Neural progenitor cell (in vitro differentiated cells): ENCODE measurements around the gene TNNI2. TPM values are rescaled to one million over a fixed set of nuclear protein-coding genes. Genes with fewer than 3 reads are reported as not detected.

Experiments
- DNase-seq: peaks from one replicate; pipeline ENCODE4 v3.0.0-alpha.2; 2016; ENCODE audit warnings: low spot score
- H2AFZ ChIP-seq: fragments of 200-600 bp; sonication (generic); replicated peaks from 2 replicates; pipeline ENCODE4 v1.6.1; 2016; ENCODE audit warnings: antibody characterized with exemption
- H3F3A ChIP-seq: fragments of 200-600 bp; sonication (generic); 2 replicates; pipeline ENCODE4 v1.6.1; 2016; ENCODE audit warnings: antibody characterized with exemption, low read depth
- H3K27ac ChIP-seq: fragments of 200-600 bp; sonication (generic); 2 replicates; pipeline ENCODE4 v1.5.1; 2016; ENCODE audit warnings: mild to moderate bottlenecking
- H3K27me3 ChIP-seq: fragments of 200-600 bp; sonication (generic); 2 replicates; pipeline ENCODE4 v1.6.1; 2016; ENCODE audit warnings: mild to moderate bottlenecking, moderate library complexity
- H3K36me3 ChIP-seq: fragments of 200-600 bp; sonication (generic); 2 replicates; pipeline ENCODE4 v1.5.1; 2016
- H3K4me1 ChIP-seq: fragments of 200-600 bp; sonication (generic); 2 replicates; pipeline ENCODE4 v1.6.1; 2016; ENCODE audit warnings: mixed run types
- H3K4me2 ChIP-seq: fragments of 200-600 bp; sonication (generic); 2 replicates; pipeline ENCODE4 v1.6.1; 2016
- H3K4me3 ChIP-seq: fragments of 200-600 bp; sonication (generic); 2 replicates; pipeline ENCODE4 v1.5.1; 2016
- H3K79me2 ChIP-seq: fragments of 200-600 bp; sonication (generic); 2 replicates; pipeline ENCODE4 v1.6.1; 2016; ENCODE audit warnings: low read depth
- H3K9ac ChIP-seq: fragments of 200-600 bp; sonication (generic); 2 replicates; pipeline ENCODE4 v1.6.1; 2016
- H3K9me3 ChIP-seq: fragments of 200-600 bp; sonication (generic); 2 replicates; pipeline ENCODE4 v1.5.1; 2016; ENCODE audit warnings: low read depth
- H4K20me1 ChIP-seq: fragments of 200-600 bp; sonication (generic); 2 replicates; pipeline ENCODE4 v1.6.1; 2016; ENCODE audit warnings: low read depth
- H3K27ac Mint-ChIP-seq: 3 replicates; pipeline ENCODE4 v1.8.0; 2021; ENCODE audit warnings: mixed read lengths
- H3K27me3 Mint-ChIP-seq: 2 replicates; pipeline ENCODE4 v1.8.0; 2022; ENCODE audit warnings: low read depth, mild to moderate bottlenecking, inconsistent platforms, moderate library complexity, mixed read lengths; ENCODE audit not compliant: insufficient read depth
- H3K36me3 Mint-ChIP-seq: 3 replicates; pipeline ENCODE4 v1.8.0; 2021; ENCODE audit warnings: mixed read lengths
- H3K4me1 Mint-ChIP-seq: 3 replicates; pipeline ENCODE4 v1.8.0; 2021; ENCODE audit warnings: mixed read lengths
- H3K4me3 Mint-ChIP-seq: 3 replicates; pipeline ENCODE4 v1.8.0; 2021; ENCODE audit warnings: mild to moderate bottlenecking, moderate library complexity, mixed read lengths
- H3K9me3 Mint-ChIP-seq: 3 replicates; pipeline ENCODE4 v1.8.0; 2020; ENCODE audit warnings: mixed read lengths
- EZH2 ChIP-seq: fragments of 200-600 bp; sonication (generic); IDR thresholded peaks from 2 replicates; pipeline ENCODE4 v1.6.1; 2017; ENCODE audit warnings: antibody characterized with exemption, mild to moderate bottlenecking, moderate library complexity
- EZH2phosphoT487 ChIP-seq: fragments of 200-600 bp; sonication (generic); IDR thresholded peaks from 2 replicates; pipeline ENCODE4 v1.6.1; 2017; ENCODE audit warnings: antibody characterized with exemption
- total RNA-seq: library from RNA; depleted of rRNA; stranded (reverse); fragments of >200 nt; gene quantifications from 2 replicates; pipeline ENCODE4 v1.2.3, GENCODE V29; 2015; ENCODE audit warnings: low replicate concordance
- TF ChIP-seq, protein P1 (sequence below): fragments of 200-600 bp; sonication (generic); IDR thresholded peaks from 2 replicates; pipeline ENCODE4 v1.5.1; 2017; ENCODE audit warnings: antibody characterized with exemption, mild to moderate bottlenecking

Gene TNNI2
- total RNA-seq, 1 donor from 2014 or later, result 2.6 TPM

DNA sequence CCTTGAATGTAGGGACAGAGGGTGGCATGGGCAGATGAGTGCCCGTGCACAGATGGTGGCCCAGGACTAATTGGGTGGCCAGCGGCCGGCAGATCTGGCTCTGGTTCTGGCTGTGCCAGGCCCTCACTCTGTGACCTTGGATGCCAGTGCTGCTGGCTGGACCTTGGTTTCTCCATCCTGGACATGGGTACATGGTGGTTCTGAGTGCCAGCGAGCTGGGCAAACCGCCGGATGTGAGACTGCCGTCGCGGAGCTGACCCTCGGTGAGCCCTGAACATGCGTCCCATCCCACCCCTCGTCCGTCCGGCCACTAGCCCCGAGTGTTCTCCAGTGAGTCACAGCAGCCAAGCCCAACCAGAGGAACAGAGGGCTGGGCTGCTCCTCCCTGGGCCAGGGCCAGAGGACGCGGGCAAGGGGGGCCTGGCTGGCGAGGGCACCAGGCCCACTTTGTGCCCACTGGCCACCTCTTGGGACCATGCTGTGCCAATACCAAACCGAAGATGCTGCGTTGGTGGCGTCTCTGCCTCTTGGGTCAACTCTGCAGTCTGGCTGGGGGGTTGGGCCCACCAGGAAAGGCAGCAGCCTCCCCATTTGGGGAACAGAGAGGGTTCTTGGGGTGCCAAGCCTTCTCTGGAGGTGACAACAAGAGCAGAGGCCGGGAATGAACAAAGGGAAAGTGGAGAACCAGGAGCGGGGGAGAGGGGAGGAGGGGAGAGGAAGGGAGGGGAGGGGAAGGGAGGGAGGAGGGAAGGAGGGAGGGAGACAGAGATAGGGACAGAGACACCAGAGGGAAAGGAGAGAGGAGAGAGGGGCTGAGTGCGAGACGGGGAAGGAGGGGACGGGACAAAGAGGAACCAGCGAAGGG, 24.8 kb downstream of the TNNI2 start:
- H4K20me1 ChIP-seq, result no peaks in the 10 kb centered on the region
- peaks cover 19% of the 10 kb centered on the region for H3K4me1 ChIP-seq
- peaks cover 18% of the 10 kb centered on the region for H3K4me1 Mint-ChIP-seq
- peak; percentile 84 for DNase-seq
- no peaks in the 10 kb centered on the region for H3K9me3 Mint-ChIP-seq
- H2AFZ ChIP-seq, result no peak overlapping the region
- H3K27ac ChIP-seq, result no peak overlapping the region
- no peaks in the 10 kb centered on the region for H3K36me3 Mint-ChIP-seq
- TF ChIP-seq, protein P1, sequence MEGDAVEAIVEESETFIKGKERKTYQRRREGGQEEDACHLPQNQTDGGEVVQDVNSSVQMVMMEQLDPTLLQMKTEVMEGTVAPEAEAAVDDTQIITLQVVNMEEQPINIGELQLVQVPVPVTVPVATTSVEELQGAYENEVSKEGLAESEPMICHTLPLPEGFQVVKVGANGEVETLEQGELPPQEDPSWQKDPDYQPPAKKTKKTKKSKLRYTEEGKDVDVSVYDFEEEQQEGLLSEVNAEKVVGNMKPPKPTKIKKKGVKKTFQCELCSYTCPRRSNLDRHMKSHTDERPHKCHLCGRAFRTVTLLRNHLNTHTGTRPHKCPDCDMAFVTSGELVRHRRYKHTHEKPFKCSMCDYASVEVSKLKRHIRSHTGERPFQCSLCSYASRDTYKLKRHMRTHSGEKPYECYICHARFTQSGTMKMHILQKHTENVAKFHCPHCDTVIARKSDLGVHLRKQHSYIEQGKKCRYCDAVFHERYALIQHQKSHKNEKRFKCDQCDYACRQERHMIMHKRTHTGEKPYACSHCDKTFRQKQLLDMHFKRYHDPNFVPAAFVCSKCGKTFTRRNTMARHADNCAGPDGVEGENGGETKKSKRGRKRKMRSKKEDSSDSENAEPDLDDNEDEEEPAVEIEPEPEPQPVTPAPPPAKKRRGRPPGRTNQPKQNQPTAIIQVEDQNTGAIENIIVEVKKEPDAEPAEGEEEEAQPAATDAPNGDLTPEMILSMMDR, result no peak
- TF ChIP-seq EZH2 (no peak), EZH2phosphoT487 (no peak)
- H3K9ac ChIP-seq, result no peak overlapping the region
- H3K36me3 ChIP-seq, result no peaks in the 10 kb centered on the region
- H3K79me2 ChIP-seq, result no peaks in the 10 kb centered on the region
- peak overlapping the region; percentile 84 for H3K27ac Mint-ChIP-seq
- peaks cover 4% of the 10 kb centered on the region for H3K27me3 Mint-ChIP-seq
- no peaks in the 10 kb centered on the region for H3K9me3 ChIP-seq
- no peaks in the 10 kb centered on the region for H3F3A ChIP-seq
- no peak overlapping the region for H3K4me3 ChIP-seq
- H3K4me2 ChIP-seq, result peak overlapping the region; percentile 22
- no peak overlapping the region for H3K4me3 Mint-ChIP-seq
- H3K27me3 ChIP-seq, result peaks cover 14% of the 10 kb centered on the region

DNA sequence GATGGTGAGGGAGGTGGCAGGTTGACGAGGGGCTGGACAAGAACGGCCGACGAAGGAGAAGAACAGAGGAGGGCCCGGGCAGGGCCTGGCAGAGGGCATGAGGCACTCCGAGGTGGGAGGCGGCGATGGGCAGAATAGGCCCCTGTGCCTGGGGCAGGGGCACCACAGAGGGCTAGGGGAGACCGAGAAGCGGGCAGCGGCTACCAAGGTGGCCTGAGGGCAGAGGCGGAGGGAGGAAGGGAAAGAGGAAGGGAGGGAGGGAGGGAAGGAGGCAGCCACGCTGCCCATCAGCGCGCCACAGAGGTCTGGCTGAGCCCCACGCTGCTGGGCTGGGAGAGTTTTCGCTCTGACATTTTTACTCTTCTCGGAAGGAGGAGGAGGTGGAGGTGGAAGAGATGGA, 25.4 kb downstream of the TNNI2 start:
- H3F3A ChIP-seq, result no peaks in the 10 kb centered on the region
- TF ChIP-seq, protein P1, result no peak
- no peak for TF ChIP-seq EZH2phosphoT487
- TF ChIP-seq EZH2, result no peak
- H3K4me1 ChIP-seq, result peaks cover 15% of the 10 kb centered on the region
- H3K79me2 ChIP-seq, result no peaks in the 10 kb centered on the region
- Mint-ChIP-seq H3K27me3 (peaks cover 7% of the 10 kb centered on the region), H3K27ac (peak overlapping the region; percentile 84), H3K36me3 (no peaks in the 10 kb centered on the region), H3K9me3 (no peaks in the 10 kb centered on the region), H3K4me1 (peaks cover 22% of the 10 kb centered on the region), H3K4me3 (no peak overlapping the region)
- H3K27ac ChIP-seq, result no peak overlapping the region
- H3K9me3 ChIP-seq, result no peaks in the 10 kb centered on the region
- peaks cover 14% of the 10 kb centered on the region for H3K27me3 ChIP-seq
- no peak overlapping the region for H2AFZ ChIP-seq
- no peak for DNase-seq
- peak overlapping the region; percentile 22 for H3K4me2 ChIP-seq
- H3K9ac ChIP-seq, result no peak overlapping the region
- H4K20me1 ChIP-seq, result no peaks in the 10 kb centered on the region
- H3K36me3 ChIP-seq, result no peaks in the 10 kb centered on the region
- no peak overlapping the region for H3K4me3 ChIP-seq

- no peak for TF ChIP-seq EZH2
- TF ChIP-seq, protein P1, result no peak
- no peak for TF ChIP-seq EZH2phosphoT487
- Mint-ChIP-seq H3K27me3 (peaks cover 12% of the 10 kb centered on the region), H3K9me3 (no peaks in the 10 kb centered on the region), H3K4me3 (no peak overlapping the region), H3K4me1 (peaks cover 28% of the 10 kb centered on the region), H3K27ac (peak overlapping the region; percentile 37), H3K36me3 (no peaks in the 10 kb centered on the region)
- Histone ChIP-seq H3F3A (no peaks in the 10 kb centered on the region), H3K4me1 (peaks cover 15% of the 10 kb centered on the region), H3K27me3 (peaks cover 19% of the 10 kb centered on the region), H3K4me3 (no peak overlapping the region), H3K27ac (no peak overlapping the region), H3K79me2 (no peaks in the 10 kb centered on the region), H3K4me2 (peak overlapping the region; percentile 22), H4K20me1 (no peaks in the 10 kb centered on the region), H3K9me3 (no peaks in the 10 kb centered on the region), H3K36me3 (no peaks in the 10 kb centered on the region), H2AFZ (no peak overlapping the region), H3K9ac (no peak overlapping the region)
- DNase-seq, result peak; percentile 36
These were observed 26.3 kb downstream of the TNNI2 start for GRCh38 chr11:1864831-1865665.
